Astrocyte of the spinal cord (primary cell): ENCODE data around the gene PCDH7.

Experiments used
- DNase-seq: peaks from one replicate; pipeline ENCODE4 v3.0.0; 2011; ENCODE audit warnings: low read depth, low spot score
- H3K4me3 ChIP-seq: 2 replicates; pipeline ENCODE4 v1.5.1; 2011; ENCODE audit warnings: low read depth, mild to moderate bottlenecking, low read length, moderate library complexity
- CTCF ChIP-seq: IDR thresholded peaks from 2 replicates; pipeline ENCODE4 v1.5.1; 2012; ENCODE audit warnings: low read depth, mild to moderate bottlenecking, low read length, inconsistent platforms
- in situ Hi-C: cut with HindIII; loops from 2 replicates; pipeline ENCODE4 v1.10.0; 2017; ENCODE audit warnings: low sequenced_read_pairs

The PCDH7 gene

GRCh38 chr4:30726090-30726675 lies 6.0 kb downstream of the PCDH7 start:
- no peak for TF ChIP-seq CTCF
- no peak for DNase-seq
- in situ Hi-C loops, result no loop called here
- no peak overlapping the region for H3K4me3 ChIP-seq

GRCh38 chr4:30727409-30727808 lies 7.2 kb downstream of the PCDH7 start:
- TF ChIP-seq CTCF, result no peak
- in situ Hi-C loops, result no loop called here
- DNase-seq, result no peak
- no peak overlapping the region for H3K4me3 ChIP-seq

- DNase-seq, result no peak
- TF ChIP-seq CTCF, result no peak
- no peak overlapping the region for H3K4me3 ChIP-seq
- in situ Hi-C loops, result no loop called here
These were observed 8.1 kb downstream of the PCDH7 start for GRCh38 chr4:30728311-30728710.

- in situ Hi-C loops, result no loop called here
- no peak for DNase-seq
- no peak for TF ChIP-seq CTCF
- no peak overlapping the region for H3K4me3 ChIP-seq
These were observed 23.7 kb downstream of the PCDH7 start for GRCh38 chr4:30743897-30744296.

- in situ Hi-C loops, result no loop called here
- no peak for TF ChIP-seq CTCF
- DNase-seq, result no peak
- no peak overlapping the region for H3K4me3 ChIP-seq
These were observed 24.2 kb downstream of the PCDH7 start for GRCh38 chr4:30744386-30744785.

- H3K4me3 ChIP-seq, result no peak overlapping the region
- no peak for TF ChIP-seq CTCF
- in situ Hi-C loops, result no loop called here
- DNase-seq, result no peak
These were observed 24.9 kb downstream of the PCDH7 start for GRCh38 chr4:30744957-30745640.

- no peak for DNase-seq
- TF ChIP-seq CTCF, result no peak
- no peak overlapping the region for H3K4me3 ChIP-seq
- in situ Hi-C loops, result no loop called here
These were observed 26.6 kb downstream of the PCDH7 start for GRCh38 chr4:30746735-30747134.
